HEK293 (cell line): ENCODE data around the gene USP32.

ENCODE experiments used
- BCL11A ChIP-seq: fragments of 450-650 bp; formaldehyde crosslinking; IDR thresholded peaks from 2 replicates; pipeline ENCODE4 v1.5.1; 2016; ENCODE audit warnings: low read depth, missing biosample characterization, missing genetic modification characterization
- ZBTB1 ChIP-seq: fragments of 450-650 bp; formaldehyde crosslinking; IDR thresholded peaks from 2 replicates; pipeline ENCODE4 v1.5.1; 2016; ENCODE audit warnings: missing biosample characterization, missing genetic modification characterization
- ZBTB49 ChIP-seq: fragments of 450-650 bp; formaldehyde crosslinking; IDR thresholded peaks from 2 replicates; pipeline ENCODE4 v1.5.1; 2016; ENCODE audit warnings: missing biosample characterization, missing genetic modification characterization, low read depth
- ZFP37 ChIP-seq: fragments of 450-650 bp; formaldehyde crosslinking; IDR thresholded peaks from 2 replicates; pipeline ENCODE4 v1.5.1; 2016; ENCODE audit warnings: missing biosample characterization, missing genetic modification characterization
- ZNF138 ChIP-seq: fragments of 450-650 bp; formaldehyde crosslinking; IDR thresholded peaks from 2 replicates; pipeline ENCODE4 v1.5.1; 2016; ENCODE audit warnings: missing biosample characterization, missing genetic modification characterization, borderline replicate concordance
- ZNF16 ChIP-seq: fragments of 450-650 bp; formaldehyde crosslinking; IDR thresholded peaks from 2 replicates; pipeline ENCODE4 v1.5.1; 2016; ENCODE audit warnings: low read depth, missing biosample characterization, missing genetic modification characterization
- ZNF324 ChIP-seq: fragments of 450-650 bp; formaldehyde crosslinking; IDR thresholded peaks from 2 replicates; pipeline ENCODE4 v1.5.1; 2016; ENCODE audit warnings: missing biosample characterization, missing genetic modification characterization
- ZNF555 ChIP-seq: fragments of 450-650 bp; formaldehyde crosslinking; conservative IDR thresholded peaks from 2 replicates; pipeline ENCODE4 v1.5.1; 2017; ENCODE audit warnings: missing biosample characterization, mild to moderate bottlenecking, missing genetic modification characterization, inconsistent platforms
- ZNF76 ChIP-seq: fragments of 450-650 bp; formaldehyde crosslinking; IDR thresholded peaks from 2 replicates; pipeline ENCODE4; 2016; ENCODE audit warnings: low read depth, missing biosample characterization, missing genetic modification characterization, borderline replicate concordance
- TF ChIP-seq, protein P1 (sequence below): fragments of 450-650 bp; formaldehyde crosslinking; IDR thresholded peaks from 2 replicates; pipeline ENCODE4 v1.5.1; 2016; ENCODE audit warnings: missing biosample characterization, missing genetic modification characterization
- TF ChIP-seq, protein P2 (sequence below): fragments of 450-650 bp; formaldehyde crosslinking; conservative IDR thresholded peaks from 2 replicates; pipeline ENCODE4 v1.5.1; 2016; ENCODE audit warnings: low read depth, missing biosample characterization, missing genetic modification characterization

DNA sequence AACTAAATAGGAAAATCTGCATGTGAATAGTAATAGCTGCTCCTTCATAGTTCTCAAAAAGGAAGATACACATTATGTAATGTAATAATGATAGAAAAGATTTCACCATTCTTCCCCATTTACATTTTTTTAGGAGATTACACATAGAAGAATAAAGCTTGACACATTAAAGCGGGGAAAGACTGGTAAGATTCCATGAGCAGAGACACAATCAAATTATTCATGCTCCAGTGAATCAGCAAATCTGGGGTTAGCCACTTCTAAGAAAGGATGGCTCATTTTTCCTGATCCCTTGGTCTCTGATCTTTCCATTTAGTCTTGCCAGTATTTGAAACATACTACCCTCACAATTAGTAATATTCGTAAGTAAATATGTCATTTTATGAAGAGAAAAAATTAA is 160.2 kb downstream of the USP32 start:
- TF ChIP-seq ZNF76 (tag by site-specific recombination), result no peak
- no peak for TF ChIP-seq ZNF138 (tag by site-specific recombination)
- TF ChIP-seq, protein P1, sequence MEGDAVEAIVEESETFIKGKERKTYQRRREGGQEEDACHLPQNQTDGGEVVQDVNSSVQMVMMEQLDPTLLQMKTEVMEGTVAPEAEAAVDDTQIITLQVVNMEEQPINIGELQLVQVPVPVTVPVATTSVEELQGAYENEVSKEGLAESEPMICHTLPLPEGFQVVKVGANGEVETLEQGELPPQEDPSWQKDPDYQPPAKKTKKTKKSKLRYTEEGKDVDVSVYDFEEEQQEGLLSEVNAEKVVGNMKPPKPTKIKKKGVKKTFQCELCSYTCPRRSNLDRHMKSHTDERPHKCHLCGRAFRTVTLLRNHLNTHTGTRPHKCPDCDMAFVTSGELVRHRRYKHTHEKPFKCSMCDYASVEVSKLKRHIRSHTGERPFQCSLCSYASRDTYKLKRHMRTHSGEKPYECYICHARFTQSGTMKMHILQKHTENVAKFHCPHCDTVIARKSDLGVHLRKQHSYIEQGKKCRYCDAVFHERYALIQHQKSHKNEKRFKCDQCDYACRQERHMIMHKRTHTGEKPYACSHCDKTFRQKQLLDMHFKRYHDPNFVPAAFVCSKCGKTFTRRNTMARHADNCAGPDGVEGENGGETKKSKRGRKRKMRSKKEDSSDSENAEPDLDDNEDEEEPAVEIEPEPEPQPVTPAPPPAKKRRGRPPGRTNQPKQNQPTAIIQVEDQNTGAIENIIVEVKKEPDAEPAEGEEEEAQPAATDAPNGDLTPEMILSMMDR (tag by site-specific recombination), result no peak
- no peak for TF ChIP-seq ZBTB49 (tag by site-specific recombination)
- no peak for TF ChIP-seq ZBTB1 (tag by site-specific recombination)
- TF ChIP-seq, protein P2, sequence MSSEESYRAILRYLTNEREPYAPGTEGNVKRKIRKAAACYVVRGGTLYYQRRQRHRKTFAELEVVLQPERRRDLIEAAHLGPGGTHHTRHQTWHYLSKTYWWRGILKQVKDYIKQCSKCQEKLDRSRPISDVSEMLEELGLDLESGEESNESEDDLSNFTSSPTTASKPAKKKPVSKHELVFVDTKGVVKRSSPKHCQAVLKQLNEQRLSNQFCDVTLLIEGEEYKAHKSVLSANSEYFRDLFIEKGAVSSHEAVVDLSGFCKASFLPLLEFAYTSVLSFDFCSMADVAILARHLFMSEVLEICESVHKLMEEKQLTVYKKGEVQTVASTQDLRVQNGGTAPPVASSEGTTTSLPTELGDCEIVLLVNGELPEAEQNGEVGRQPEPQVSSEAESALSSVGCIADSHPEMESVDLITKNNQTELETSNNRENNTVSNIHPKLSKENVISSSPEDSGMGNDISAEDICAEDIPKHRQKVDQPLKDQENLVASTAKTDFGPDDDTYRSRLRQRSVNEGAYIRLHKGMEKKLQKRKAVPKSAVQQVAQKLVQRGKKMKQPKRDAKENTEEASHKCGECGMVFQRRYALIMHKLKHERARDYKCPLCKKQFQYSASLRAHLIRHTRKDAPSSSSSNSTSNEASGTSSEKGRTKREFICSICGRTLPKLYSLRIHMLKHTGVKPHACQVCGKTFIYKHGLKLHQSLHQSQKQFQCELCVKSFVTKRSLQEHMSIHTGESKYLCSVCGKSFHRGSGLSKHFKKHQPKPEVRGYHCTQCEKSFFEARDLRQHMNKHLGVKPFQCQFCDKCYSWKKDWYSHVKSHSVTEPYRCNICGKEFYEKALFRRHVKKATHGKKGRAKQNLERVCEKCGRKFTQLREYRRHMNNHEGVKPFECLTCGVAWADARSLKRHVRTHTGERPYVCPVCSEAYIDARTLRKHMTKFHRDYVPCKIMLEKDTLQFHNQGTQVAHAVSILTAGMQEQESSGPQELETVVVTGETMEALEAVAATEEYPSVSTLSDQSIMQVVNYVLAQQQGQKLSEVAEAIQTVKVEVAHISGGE, result no peak
- TF ChIP-seq ZNF555, result no peak
- TF ChIP-seq ZNF16 (tag by site-specific recombination), result no peak
- TF ChIP-seq BCL11A (tag by site-specific recombination), result no peak
- TF ChIP-seq ZFP37 (tag by site-specific recombination), result no peak
- no peak for TF ChIP-seq ZNF324
